ENCODE measurements around the gene CPN1.
A peak's percentile ranks its signal among the peaks of the same experiment; 100 is the strongest.

CPN1 gene

DNA sequence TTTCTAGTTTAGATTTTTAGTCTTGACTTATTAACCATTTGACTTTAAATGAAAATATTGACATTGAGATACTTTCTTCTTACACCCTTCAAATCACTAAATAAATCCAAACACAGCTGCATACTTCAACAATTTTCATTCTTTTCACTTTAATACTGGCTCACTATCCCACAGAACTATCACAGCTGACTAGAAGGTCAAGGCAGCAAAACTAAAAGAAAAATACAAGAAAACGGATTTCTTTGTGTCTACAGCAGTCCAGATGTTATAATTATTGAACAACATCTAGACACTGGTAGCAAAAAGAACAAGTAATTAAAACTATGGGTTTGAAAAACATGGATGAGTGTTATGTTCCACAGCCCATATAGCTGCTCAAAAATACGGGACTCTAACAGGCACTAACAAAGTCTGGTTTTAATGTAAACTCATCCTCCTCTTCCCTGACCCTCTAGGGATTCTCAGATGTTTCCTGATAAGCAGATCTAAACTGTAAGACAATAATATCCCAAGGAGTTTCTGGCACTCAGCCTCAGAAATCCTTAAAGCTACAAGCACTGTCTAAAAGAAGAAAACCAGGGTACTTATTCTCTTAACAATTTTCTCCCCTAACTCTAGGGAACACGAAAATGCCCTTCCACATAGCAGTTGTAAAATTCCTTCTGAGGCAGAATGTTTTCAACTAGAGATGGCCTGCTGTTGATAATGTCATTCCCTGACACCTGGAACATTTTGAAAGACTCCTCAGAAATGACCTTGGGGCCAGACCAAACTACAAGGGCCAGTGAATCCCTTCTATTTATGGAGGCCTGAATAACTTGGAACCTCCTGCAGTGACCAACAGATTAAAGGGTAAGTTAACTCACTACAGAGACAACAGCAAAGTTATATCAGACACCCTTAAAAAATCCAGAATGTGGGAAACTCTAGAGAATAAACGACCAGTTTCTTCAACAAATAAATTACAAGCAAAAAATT lies 84.7 kb downstream of the CPN1 start:
- no peak for DNase-seq (ENCODE audit: low read depth in 2 of 2)

- no peak for DNase-seq (ENCODE audit: low read depth in 2 of 2)
Observed at GRCh38 chr10:99995713-99996112, 86.0 kb downstream of the CPN1 start.

GRCh38 chr10:99995269-99995668 lies 86.4 kb downstream of the CPN1 start:
- DNase-seq (ENCODE audit: low read depth in 2 of 2): no peak

DNA sequence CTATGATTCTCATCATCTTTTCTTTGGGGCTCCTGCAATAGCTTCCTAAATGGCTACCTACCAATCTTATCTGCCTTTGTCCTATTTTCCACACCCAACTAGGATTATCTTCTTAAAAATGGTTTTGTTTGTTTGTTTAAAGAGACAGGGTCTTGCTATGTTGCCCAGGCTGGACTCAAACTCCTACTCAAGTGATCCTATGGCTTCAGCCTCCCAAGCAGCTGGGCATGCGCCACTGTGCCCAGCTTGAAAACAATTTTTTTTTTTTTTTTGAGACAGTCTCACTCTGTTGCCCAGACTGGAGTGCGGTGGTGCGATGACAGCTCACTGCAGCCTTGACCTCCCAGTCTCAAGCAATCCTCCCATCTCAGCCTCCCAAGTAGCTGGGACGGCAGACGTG lies 86.9 kb downstream of the CPN1 start:
- DNase-seq (ENCODE audit: low read depth in 2 of 2): no peak

- peak; percentile 24 to 28 for DNase-seq (ENCODE audit: low read depth in 2 of 2)
Observed at GRCh38 chr10:99993701-99994689, 87.7 kb downstream of the CPN1 start.
